NK-92 (cell line): ENCODE data around the gene GPHA2.
A peak's percentile ranks its signal among the peaks of the same experiment; 100 is the strongest.

ENCODE experiments used
- DNase-seq: peaks from one replicate; lab custom pipeline; 2025; ENCODE audit not compliant: unreplicated experiment; lab: John Stamatoyannopoulos, UW

GPHA2 gene

DNA sequence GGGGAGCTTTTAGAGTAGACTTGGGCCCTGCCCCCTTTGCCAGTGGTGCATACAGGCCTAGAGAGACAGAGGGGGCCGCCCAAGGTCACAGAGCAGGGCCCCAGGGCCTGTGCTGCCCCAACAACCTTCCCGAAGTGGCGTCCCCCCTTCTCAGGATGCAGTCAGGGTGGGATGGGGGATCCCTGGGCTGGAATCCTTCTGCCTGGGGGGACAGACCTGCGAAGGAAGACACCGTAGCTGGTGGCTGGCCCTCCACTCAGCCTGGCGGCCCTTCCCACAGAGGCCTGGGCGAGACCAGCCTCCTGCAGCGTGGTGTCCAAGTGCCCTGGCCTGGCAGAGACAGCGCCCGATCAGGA, 42.9 kb downstream of the GPHA2 start:
- DNase-seq = no peak

DNA sequence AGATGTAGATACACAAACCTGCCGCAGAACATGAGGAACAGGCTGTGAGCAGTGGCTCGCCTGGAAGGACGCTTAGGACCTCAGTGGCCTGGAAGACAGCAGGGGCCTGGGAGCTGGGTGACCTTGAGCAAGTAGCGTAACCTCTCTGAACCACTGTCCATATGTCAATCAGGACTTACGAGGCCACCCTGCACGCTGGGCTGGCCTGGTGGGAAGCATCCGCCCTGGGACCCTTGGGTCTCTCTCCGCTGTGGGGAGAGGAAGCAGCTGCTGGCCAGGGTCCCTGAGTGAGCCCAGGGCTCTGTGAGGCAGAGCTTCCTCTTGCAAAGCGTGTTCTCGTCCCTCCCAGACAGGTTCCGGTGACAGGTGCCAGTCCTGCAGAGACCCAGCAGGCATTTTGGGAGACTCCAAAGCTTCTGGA, 43.3 kb downstream of the GPHA2 start:
- no peak for DNase-seq

DNA sequence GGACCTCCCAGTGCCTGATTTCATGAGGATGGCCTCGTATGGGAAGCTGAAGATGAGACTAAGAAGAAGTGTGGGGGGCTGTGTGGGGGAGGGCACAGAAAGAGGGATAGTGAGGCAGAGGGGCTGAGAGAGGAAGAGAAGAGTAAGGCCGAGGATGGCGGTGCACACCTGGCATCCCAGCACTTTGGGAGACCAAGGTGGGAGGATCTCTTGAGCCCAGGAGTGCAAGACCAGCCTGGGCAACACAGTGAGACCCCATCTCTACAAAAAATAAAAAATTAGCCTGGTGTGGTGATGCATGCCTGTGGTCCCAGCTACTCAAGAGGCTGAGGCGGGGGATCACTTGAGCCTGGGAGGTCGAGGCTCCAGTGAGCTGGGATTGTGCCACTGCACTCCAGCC, 43.8 kb downstream of the GPHA2 start:
- no peak for DNase-seq

DNA sequence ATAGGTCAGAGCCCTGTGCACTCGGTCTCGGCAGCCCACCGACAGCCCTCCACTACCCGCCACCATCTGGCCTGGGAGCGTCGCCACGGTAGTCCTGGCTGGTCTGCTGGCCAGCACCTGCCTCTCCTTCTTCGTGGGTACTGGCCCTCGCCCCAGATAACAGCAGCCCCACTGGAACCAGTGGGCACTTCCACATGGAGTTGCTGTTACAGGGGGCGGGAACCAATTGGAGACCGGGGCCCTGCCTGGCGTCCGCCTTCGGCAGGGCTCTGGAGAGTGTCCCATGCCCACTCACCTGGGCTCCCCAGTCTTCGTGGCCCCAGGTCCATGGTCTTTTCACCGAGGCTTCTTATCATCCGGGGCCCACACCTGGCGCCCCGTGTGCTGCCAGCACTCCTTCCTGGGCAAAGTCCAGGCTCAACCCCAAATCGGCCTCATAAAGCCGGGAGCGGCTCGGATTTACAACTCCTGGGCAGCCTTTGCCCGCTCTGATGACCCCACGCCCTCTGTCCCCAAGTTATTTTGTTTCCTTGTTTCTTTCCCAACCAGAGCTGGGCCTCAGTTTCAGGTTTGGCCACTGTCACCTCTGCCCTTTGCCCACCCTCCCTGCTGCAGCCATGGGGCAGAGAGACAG, 44.4 kb downstream of the GPHA2 start:
- no peak for DNase-seq

DNA sequence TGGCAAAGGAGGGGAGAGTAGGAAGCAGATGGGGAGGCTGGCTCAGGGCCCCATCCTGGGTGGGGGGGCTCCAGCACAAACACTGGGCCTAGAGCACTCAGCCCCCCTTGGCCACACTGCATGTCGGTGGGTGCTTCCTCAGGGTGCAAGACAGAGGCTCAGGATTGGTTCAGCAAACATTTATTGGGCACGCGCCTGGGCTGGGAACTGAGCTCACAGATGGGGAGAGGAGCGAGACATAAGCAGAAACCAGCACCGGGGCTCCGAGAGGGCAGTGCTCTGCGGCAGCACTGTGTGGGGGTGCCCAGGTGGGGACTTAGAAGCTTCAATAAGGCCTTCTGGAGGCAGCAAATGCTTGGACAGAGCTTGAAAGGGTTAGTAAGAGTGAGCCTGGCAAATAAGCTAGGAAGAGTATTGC, 45.2 kb downstream of the GPHA2 start:
- no peak for DNase-seq

DNA sequence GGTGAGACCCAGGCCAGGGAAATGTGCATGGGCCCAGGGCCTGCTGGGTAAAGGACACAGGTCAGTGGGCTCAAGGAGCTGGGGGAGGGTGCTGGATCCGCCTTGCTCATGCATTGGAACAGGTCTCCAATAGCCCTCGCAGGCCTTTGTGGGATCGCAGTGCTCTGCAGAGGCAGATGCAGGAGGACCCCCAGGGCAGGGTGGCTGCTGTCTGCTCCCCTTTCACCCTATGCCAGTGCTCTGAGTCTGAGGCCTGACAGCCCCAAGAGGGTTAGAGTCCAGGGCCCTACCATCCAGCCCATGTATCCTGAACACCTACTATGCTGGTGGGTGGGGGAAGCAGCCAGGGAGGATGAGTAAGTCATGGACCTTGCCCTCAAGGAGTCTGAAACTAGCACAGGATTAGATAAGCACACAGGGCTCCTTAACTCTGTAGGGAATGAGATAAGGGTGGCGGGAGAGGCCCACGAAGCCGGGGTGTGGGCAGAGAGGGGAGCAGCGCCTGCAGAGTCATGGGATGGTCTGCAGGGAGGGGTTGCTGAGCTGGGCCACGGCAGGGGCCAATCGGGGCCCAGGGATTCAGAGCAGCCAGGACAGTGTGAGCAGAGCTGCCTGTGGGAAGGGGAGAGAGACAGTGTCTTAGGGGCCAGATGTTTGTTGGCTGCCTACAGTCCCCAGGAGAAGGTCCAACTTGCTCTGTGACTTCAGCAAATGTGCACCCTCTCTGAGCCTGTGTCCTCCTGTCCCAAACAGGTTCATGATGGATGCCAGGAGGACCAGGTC, 46.8 kb downstream of the GPHA2 start:
- DNase-seq = no peak

- no peak for DNase-seq
These were observed 47.3 kb downstream of the GPHA2 start for GRCh38 chr11:64888406-64888728.

DNA sequence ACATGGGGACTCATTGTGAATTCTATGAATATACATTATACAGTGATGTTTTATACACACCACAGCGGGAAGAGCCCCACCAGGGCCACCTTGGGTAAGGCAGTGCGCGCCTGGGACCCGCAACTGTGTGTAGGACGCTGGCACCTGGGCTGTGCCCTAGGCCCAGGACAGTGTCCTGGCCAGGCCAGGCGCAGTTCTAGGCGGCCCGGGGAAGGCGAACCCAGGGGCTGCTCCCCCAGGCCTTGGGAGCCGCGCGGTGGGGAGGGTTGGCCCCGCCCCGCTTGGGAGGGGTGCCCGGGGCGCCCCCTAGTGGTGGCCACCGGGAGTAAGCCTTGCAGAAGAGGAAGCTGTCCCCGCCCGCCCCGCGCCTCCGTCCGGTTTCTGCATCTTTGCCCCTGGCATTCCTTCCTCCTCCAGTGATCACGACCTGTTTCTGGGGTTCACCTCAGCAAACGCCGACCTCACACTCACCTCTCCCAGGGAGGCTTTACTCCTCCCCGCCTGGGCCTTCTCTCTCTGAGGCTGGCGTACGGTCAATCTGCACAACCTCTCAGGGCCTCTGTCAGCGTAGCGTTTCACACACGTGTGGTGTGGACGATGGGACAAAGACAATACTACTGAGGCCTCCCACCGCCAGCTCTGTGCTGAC, 47.8 kb downstream of the GPHA2 start:
- peak; percentile 34 for DNase-seq

GRCh38 chr11:64887234-64887756, 48.4 kb downstream of the GPHA2 start:
- no peak for DNase-seq

- no peak for DNase-seq
These were observed 50.1 kb downstream of the GPHA2 start for GRCh38 chr11:64885367-64886286.
